VCaP (cell line): ENCODE results near the gene MALL.
"Not testable (repeated sequence)": the region's sequence is repeated elsewhere in the genome, so short reads cannot be mapped to it uniquely, and the experiment has no call there.

Source experiments
- H3K27ac ChIP-seq: fragments of 450-650 bp; 2 replicates; pipeline ENCODE4 v1.5.1; 2017
- TF ChIP-seq, protein P1 (sequence below): fragments of 450-650 bp; conservative IDR thresholded peaks from 2 replicates; pipeline ENCODE4 v1.5.1; 2017; ENCODE audit warnings: mild to moderate bottlenecking, moderate library complexity

Gene MALL

DNA sequence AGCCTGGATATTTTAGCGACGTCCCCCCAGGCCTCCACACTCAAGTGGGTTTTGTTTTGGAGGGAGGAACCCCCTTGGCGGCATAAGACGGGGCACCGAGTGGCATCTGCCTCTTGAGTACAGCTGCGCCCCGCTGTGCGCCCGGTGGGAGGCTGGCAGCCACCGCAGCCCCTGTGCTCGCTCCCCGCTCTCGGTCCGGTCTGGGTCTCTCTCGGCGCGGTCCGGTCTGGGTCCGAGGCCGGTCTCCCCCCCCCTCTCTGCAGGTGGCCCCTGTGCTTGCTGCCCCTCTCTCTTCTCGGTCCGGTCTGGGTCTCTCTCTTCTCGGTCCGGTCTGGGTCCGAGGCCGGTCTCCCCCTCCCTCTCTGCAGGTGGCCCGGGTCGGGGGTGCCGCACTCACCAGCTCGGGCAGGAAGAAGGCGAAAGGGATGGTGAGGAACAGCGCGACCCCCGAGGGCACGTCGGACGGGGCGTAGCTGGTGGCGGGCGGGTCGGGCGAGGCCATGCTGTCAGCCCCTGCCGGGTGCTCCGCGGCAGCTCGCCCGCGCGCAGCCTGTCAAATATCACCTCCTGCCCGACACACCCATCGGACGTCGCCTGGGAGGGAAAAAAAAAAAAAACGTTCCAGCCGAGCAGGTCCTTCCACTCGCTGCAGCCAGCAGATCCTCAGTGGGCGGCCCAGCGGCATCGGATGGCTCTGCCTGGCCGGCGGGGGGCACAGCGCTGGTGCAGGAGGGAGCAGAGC is at the start of gene MALL:
TSS of gene MALL (minus strand) at position 532 of the 742 bp plus-strand sequence. CDS start at position 502, 30 bp downstream.
- H3K27ac ChIP-seq, result peak within 1 kb of the TSS; percentile 57
- TF ChIP-seq, protein P1, sequence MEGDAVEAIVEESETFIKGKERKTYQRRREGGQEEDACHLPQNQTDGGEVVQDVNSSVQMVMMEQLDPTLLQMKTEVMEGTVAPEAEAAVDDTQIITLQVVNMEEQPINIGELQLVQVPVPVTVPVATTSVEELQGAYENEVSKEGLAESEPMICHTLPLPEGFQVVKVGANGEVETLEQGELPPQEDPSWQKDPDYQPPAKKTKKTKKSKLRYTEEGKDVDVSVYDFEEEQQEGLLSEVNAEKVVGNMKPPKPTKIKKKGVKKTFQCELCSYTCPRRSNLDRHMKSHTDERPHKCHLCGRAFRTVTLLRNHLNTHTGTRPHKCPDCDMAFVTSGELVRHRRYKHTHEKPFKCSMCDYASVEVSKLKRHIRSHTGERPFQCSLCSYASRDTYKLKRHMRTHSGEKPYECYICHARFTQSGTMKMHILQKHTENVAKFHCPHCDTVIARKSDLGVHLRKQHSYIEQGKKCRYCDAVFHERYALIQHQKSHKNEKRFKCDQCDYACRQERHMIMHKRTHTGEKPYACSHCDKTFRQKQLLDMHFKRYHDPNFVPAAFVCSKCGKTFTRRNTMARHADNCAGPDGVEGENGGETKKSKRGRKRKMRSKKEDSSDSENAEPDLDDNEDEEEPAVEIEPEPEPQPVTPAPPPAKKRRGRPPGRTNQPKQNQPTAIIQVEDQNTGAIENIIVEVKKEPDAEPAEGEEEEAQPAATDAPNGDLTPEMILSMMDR, result no peak

DNA sequence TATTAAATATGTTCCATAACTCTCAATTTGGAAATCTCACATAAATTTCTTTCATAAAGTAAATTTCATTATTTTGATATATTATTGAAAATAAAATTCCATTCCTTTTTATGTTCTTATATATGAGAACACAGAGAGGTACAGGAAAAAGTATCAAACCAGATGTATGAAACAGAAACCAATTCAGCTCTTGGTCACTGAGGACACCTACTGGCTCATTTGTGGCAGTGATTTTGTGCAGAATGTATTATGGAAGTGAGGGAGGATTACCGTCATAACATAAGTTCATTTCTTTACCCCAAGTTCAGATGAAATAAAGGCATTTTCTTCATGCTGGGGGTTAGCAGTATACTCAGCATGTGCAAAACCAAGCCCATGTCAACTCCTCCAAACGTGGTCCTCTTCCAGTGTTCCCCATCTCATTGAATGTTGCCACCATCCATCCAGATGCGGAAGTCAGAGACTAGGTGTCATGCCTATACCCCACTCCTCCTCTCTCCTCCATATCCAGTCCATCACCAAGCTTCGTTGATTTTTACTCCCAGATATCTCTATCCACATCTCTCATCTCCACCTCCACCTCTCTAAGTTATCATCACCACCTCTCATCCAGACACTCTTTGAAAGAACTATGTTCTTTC is 41.7 kb upstream of the MALL start:
- TF ChIP-seq, protein P1, result peak; percentile 92
- H3K27ac ChIP-seq, result no peak overlapping the region

DNA sequence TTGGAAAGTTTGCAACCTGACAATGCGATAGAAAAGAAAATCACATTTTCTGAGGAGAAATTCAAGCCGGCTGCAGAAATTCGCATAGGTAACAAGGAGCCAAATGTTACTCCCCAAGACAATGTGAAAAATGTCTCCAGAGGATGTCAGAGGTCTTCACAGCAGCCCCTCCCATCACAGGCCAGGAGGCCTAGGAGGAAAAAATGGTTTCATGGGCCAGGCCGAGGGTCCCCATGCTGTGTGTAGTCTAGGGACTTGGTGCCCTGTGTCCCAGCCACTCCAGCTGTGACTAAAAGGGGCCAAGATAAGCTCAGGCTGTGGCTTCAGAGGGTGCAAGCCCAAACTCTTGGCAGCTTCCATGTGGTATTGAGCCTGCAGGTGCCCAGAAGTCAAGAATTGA is 39.2 kb upstream of the MALL start:
- H3K27ac ChIP-seq, result not testable (repeated sequence)

DNA sequence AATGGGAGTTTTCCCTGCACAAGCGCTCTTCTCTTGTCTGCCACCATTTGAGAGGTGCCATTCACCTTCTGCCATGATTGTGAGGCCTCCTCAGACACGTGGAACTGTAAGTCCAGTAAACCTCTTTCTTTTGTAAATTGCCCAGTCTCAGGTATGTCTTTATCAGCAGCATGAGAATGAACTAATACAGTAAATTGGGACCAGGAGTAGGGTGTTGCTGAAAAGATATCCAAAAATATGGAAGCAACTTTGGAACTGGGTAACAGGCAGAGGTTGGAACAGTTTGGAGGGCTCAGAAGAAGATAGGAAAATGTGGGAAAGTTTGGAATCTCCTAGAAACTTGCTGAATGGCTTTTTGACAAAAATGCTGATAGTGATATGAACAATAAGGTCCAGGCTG is 38.6 kb upstream of the MALL start:
- not testable (repeated sequence) for H3K27ac ChIP-seq

DNA sequence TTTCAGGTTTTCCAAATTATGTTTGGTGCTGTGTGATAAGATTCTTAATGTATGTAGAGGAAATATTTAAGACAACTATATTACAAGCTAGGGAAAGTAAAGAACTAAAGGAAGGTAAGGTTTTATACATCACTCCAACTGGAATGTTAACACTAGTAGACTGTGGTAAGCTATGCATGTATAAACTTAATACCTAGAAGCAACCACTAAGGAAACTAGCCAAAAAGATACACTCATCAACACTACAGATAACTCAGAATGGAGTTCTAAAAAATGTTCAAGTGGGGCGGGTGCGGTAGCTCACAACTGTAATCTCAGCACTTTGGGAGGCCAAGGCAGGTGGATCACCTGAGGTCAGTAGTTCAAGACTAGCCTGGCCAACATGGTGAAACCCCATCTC is 37.8 kb upstream of the MALL start:
- TF ChIP-seq, protein P1, result no peak
- H3K27ac ChIP-seq, result no peak overlapping the region

DNA sequence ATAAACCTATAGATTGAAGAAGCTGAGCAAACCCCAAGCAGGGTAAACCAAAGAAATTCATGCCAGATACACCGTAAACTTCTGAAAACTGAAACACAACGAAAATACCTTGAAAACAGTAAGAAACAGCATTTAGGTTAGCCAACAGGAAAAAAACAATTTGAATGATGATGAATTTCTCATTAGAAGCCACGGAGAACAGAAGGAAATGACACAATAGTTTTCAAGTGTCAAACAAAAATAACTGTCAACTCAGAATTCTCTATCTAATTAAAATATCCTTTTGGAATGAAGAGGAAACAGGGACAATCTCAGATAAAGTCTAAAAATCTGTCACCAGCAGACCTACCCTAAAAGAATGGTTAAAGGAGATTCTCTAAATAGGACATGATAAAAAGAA is 37.3 kb upstream of the MALL start:
- TF ChIP-seq, protein P1, result no peak
- no peak overlapping the region for H3K27ac ChIP-seq

DNA sequence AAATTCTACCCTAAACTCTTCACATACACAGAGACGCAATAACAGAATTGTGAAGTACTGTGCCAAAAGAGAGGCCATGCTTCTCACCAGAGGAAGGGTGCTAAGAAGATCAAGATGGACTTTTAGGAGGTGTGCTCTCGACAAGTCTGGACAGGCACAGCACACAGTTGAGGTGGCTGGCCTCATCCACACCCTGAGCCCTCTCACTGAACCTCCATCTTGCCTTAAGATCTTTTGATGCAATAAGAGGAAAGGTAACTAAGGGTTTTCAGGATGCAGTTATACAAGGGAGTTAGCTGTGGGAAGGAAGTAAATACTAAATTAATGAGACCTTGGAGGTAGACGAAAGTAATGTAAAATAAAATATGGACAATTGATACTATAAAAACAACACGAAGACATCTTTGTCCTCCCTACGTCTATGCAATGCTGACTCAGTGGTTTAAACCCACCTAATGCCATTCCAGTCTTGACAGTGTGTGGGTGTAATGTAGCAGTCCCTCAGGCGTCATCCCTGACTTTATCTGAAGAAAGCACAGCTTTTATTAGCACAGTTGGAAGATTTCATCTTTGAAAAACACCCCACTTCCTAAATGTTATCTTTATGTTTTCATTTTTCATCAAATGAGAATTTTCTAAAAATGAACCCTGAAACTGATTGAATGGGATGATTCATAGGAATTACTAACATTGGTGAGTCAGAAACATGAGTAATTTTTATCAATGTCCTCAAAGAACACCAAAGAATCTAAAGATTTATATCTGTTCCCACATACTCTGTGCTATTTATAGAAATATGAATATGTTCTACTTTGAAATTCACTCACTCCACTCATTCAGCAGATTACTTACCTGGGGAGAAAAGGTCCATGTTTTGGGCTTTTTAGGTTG is 34.0 kb upstream of the MALL start:
- TF ChIP-seq, protein P1, result no peak
- no peak overlapping the region for H3K27ac ChIP-seq

DNA sequence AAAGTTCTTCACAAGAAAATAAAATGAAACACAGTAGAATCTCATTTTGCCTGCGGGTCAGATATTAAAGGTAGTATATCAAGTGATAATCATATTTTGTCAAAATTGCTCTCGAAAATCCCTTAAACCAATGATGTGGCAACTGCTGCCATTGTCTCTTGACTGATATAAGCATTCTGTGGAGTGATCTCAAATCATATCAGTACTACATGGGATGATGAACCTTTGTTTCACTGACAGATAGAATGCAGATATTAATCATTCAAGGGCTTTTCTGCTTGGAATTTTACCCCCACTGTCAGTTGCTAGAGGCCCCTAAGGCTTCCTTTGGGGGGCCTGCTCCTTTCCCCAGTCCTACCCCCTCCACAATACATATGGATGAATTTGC is 31.3 kb upstream of the MALL start:
- TF ChIP-seq, protein P1, result no peak
- no peak overlapping the region for H3K27ac ChIP-seq
